Measurements from ENCODE around the gene L3MBTL3.
A peak's percentile ranks its signal among the peaks of the same experiment; 100 is the strongest.

Gene L3MBTL3

GRCh38 chr6:130127195-130127594, 108.8 kb downstream of the L3MBTL3 start:
- TF ChIP-seq CSDC2 (CRISPR knock-in tag; IDR thresholded peaks at IDR 0.05) (no peak), SNAI2 (CRISPR knock-in tag; IDR thresholded peaks at IDR 0.05) (no peak), PPARA (CRISPR knock-in tag; IDR thresholded peaks at IDR 0.05; ENCODE audit: borderline replicate concordance) (no peak), TSHZ2 (CRISPR knock-in tag; IDR thresholded peaks at IDR 0.05) (no peak), POU6F1 (CRISPR knock-in tag; IDR thresholded peaks at IDR 0.05; ENCODE audit: borderline replicate concordance, low read depth) (no peak), ZFP3 (CRISPR knock-in tag; IDR thresholded peaks at IDR 0.05) (no peak), ZNF70 (CRISPR knock-in tag; IDR thresholded peaks at IDR 0.05) (no peak), RARB (CRISPR knock-in tag; IDR thresholded peaks at IDR 0.05) (no peak), CSRNP3 (CRISPR knock-in tag; IDR thresholded peaks at IDR 0.05) (no peak)
- no peak for ATAC-seq

- no peak for ATAC-seq
- TF ChIP-seq BACH2 (CRISPR knock-in tag; IDR thresholded peaks at IDR 0.05; ENCODE audit: borderline replicate concordance) (no peak), ZFP3 (CRISPR knock-in tag; IDR thresholded peaks at IDR 0.05) (no peak), RARB (CRISPR knock-in tag; IDR thresholded peaks at IDR 0.05) (no peak), TSHZ2 (CRISPR knock-in tag; IDR thresholded peaks at IDR 0.05) (no peak), SNAI2 (CRISPR knock-in tag; IDR thresholded peaks at IDR 0.05) (no peak), ZNF70 (CRISPR knock-in tag; IDR thresholded peaks at IDR 0.05) (no peak), ZFP30 (CRISPR knock-in tag; IDR thresholded peaks at IDR 0.05) (no peak)
Measured at GRCh38 chr6:130128326-130128725, 109.9 kb downstream of the L3MBTL3 start.

GRCh38 chr6:130129762-130130246, 111.4 kb downstream of the L3MBTL3 start:
- peak; percentile 66 for ATAC-seq
- TF ChIP-seq CSRNP3 (CRISPR knock-in tag; IDR thresholded peaks at IDR 0.05), result no peak
- no peak for TF ChIP-seq PPARA (CRISPR knock-in tag; IDR thresholded peaks at IDR 0.05; ENCODE audit: borderline replicate concordance)
- no peak for TF ChIP-seq TCF4 (CRISPR knock-in tag; IDR thresholded peaks at IDR 0.05; ENCODE audit: borderline replicate concordance)
- TF ChIP-seq ISL1 (CRISPR knock-in tag; IDR thresholded peaks at IDR 0.05), result no peak
- no peak for TF ChIP-seq OSR1 (CRISPR knock-in tag; IDR thresholded peaks at IDR 0.05)
- no peak for TF ChIP-seq GLIS3 (CRISPR knock-in tag; IDR thresholded peaks at IDR 0.05)
- TF ChIP-seq ZC3H10 (CRISPR knock-in tag; IDR thresholded peaks at IDR 0.05), result no peak
- TF ChIP-seq RARB (CRISPR knock-in tag; IDR thresholded peaks at IDR 0.05), result no peak
- no peak for TF ChIP-seq TSHZ2 (CRISPR knock-in tag; IDR thresholded peaks at IDR 0.05)
- no peak for TF ChIP-seq SNAI2 (CRISPR knock-in tag; IDR thresholded peaks at IDR 0.05)
- no peak for TF ChIP-seq CREB5 (CRISPR knock-in tag; IDR thresholded peaks at IDR 0.05; ENCODE audit: low read depth)
- no peak for TF ChIP-seq POU6F1 (CRISPR knock-in tag; IDR thresholded peaks at IDR 0.05; ENCODE audit: borderline replicate concordance, low read depth)
- no peak for TF ChIP-seq ZNF565 (CRISPR knock-in tag; conservative IDR thresholded peaks at IDR 0.05; ENCODE audit: low read depth)
- TF ChIP-seq ZFP30 (CRISPR knock-in tag; IDR thresholded peaks at IDR 0.05), result no peak
- no peak for TF ChIP-seq ZNF70 (CRISPR knock-in tag; IDR thresholded peaks at IDR 0.05)
- TF ChIP-seq CSDC2 (CRISPR knock-in tag; IDR thresholded peaks at IDR 0.05), result no peak
- TF ChIP-seq TOX (CRISPR knock-in tag; IDR thresholded peaks at IDR 0.05; ENCODE audit: borderline replicate concordance), result no peak
